Measurements from ENCODE around the gene PCDH7.

PCDH7 gene, protein sequence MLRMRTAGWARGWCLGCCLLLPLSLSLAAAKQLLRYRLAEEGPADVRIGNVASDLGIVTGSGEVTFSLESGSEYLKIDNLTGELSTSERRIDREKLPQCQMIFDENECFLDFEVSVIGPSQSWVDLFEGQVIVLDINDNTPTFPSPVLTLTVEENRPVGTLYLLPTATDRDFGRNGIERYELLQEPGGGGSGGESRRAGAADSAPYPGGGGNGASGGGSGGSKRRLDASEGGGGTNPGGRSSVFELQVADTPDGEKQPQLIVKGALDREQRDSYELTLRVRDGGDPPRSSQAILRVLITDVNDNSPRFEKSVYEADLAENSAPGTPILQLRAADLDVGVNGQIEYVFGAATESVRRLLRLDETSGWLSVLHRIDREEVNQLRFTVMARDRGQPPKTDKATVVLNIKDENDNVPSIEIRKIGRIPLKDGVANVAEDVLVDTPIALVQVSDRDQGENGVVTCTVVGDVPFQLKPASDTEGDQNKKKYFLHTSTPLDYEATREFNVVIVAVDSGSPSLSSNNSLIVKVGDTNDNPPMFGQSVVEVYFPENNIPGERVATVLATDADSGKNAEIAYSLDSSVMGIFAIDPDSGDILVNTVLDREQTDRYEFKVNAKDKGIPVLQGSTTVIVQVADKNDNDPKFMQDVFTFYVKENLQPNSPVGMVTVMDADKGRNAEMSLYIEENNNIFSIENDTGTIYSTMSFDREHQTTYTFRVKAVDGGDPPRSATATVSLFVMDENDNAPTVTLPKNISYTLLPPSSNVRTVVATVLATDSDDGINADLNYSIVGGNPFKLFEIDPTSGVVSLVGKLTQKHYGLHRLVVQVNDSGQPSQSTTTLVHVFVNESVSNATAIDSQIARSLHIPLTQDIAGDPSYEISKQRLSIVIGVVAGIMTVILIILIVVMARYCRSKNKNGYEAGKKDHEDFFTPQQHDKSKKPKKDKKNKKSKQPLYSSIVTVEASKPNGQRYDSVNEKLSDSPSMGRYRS (N-terminal part only)

DNA sequence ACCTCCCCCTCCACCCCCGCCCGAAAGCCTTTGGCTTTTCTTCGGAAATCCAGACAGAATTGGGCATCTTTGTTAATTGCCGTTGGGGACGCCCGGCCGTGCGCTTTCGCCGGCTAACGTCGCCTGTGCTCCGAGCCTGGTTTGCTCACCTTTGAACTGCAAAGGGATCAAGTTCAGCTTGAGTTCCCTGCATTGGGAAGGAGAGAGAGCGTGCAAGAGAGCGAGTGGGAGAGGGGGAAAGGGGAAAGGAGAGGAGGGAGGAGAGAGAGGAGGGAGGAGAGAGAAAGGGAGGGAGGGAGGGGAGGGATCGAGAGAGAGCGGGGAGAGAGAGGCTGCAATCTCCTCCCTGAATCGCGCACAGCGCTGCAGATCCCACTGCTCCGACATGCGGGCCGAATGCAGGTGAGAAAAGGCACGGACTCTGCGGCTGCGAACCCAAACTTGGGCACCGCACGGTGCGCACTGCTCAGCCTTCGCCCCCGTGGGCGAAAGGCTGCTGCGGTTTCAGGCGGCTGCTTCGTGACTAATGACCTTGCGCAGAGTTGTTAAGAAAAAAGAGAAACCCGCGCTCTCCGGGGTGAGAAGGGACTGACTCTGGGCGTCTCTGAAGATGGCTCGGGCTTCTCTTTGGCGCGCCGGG lies at the start of gene PCDH7:
PCDH7 (plus strand) TSS at position 349 of the 640 bp plus-strand sequence. CDS start 1,054 bp downstream, outside the sequence.
- peak; percentile 44 for DNase-seq

DNA sequence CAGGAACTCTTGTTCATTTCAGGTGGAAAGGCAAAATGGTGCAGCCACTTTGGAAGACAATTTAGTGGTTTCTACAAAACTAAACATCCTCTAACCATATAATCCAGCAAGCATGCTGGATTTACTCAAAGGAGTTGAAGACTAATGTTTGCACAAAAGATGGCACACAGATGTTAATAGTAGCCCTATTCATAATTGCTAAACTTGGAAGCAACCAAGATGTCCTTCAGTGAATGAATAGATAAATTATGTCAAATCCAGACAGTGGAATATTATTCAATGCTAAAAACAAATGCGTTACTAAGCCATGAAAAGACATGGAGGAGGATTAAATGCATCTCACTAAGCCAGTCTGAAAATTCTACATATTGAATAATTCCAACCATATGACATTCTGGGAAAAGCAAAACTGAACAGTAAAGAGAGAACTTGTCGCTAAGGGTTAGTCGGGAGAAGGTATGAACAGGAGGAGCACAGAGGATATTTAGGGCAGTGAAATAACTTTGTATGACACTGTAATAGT lies 48.2 kb upstream of the PCDH7 start:
- no peak for DNase-seq

DNA sequence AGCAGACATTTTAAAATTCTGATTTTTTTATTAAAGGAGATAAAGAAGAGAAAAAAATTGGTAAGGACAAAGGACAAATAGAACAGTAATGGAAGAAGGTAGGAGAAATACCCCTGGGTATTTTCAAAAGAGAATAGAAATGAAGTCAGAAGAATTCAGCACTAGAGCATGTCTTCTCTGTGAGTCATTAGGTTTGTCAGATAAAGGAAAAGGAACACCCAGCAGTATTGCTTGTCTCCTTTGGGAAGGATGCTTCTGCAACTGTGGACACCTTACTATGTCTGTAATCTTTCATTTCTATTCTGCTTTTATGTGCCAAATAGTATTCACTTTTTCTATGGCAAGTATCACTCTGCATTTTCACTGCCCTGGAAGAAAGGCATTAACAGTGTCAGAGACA lies 24.0 kb upstream of the PCDH7 start:
- DNase-seq = no peak

DNA sequence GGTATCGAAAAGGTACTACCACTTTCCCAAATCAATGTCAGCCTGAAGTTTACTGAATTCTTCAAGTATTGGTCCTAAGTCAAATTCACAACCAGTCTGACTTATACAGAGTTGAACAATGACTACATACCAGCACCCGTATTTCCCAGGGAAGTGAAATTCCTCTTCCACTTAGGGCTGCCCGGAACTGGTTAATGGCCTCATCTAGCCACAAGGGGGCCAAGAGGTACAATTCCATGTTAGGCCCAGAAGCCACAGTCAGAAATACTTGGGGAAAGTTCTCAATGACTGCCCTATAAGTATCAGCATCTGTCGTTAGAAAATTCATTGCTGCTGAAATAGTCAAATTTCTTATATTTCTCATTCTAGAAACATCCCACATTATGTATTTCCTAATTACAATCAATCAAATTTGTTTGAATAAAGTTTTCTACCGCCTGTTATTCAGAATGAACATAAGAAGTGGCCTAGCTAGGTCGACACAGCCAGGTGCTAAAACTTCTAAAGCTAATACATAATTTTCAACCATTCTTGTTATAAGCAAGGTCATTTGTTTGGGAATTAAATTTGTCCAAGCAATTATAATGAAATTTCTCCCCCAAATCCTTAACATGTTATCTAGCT lies 5.6 kb upstream of the PCDH7 start:
- peak; percentile 61 for DNase-seq

DNA sequence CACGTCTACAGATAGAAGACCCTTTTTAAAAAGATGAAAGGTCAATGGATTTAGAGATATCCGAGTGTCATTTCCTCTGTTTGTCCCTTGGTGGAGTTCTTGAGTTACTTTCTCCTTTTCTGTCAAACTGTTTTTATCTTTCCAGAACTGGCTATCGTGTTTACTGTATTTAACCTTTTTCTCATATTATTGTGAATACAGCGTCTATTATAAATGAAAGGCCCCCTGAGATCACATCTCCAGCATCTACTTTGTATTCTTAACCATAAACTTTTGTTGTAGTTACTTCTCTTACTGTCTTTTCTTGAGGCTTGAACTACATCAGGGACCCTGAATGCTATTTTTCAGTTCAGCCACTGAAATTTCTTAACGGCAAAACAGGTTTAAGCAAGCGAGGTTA lies 4.0 kb upstream of the PCDH7 start:
- peak; percentile 55 for DNase-seq

DNA sequence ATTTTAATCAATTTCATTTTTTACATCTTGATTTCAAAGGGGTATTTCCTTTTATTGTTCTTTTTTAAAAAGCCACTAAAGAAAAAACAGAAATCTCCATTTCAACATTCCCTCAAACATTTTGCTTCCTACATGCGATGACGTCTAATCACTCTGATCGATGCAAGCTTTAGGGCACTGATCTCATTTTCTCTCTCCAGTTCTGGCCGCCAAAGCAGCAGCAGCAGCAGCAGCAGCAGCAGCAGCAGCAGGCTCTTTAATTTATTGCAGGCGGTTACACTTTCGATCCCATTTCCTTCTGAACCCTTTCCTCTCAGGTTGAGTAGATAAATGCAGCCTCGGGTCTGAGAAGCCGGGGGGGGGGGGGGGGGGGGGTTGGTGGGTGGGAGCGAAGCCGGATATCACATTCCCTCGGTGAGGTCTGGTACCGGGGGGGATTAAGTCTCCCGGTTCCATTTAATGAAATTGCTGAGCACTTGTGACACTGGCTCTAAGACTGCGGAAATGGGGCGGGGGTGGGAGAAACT lies 3.4 kb upstream of the PCDH7 start:
- DNase-seq = peak; percentile 15

DNA sequence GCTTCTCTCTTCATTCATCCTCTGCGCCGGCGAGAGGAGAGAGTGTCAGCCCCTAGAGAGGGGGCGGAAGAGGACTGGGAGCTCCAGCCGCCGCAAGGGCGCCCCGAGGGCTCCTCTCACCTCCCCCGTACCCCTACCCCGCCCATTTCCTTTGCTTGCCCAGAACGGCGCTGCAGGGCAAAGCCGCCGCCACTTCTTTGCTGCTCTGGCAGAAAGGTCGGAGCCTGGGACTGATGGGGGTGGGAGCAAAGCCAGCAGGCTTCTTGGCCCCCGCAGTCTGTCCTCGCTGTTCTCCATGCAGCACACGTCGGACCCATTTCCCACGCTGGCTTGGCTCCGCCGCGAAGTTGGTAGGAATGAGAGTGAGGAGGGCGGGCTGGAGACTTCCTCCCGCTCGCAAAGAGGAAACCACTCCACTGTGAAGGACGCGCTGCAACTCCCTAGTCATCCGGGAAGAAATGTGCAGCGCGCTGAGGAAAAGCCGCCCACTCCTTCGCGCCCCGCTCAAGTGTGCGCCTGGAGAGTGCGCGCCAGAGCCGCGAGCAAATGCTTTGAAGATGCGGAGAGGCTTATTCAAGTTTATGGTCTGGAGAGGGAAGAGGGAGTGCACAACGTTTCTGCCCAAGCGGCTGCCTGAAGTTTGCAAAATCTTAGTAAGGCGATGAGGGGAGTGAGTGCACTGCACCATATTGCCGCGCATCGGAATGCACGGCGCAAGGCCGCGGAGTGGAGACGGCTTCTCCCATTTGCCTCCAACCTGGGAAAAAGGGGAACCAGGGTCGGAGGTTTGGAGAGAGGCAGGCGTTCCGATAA lies 2.8 kb upstream of the PCDH7 start:
- DNase-seq = peak; percentile 30

DNA sequence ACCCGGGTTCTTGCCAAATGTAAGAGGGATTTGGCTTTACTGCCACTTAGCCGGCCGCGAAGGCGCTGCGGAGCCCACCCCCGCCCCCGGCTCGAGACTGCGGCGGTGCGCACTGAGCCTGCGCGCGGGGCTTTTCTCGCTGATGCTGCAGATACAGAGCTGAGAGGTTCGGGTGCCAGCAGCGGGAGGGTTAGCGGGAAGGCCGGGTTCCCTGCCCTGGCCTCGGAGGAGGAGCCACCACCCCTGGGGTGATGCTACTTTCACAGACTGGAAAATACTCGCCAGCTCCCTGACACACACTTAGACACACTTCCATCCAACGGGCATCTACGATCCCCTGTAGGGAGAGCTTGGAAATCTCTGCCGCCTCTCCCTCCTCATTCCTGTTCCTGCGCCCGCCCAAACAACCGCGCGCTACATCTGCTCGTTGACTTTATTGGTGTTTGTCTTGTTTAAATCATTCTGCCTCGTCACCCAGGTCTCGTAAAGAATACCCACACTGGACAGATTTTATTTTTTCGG lies 2.1 kb upstream of the PCDH7 start:
- DNase-seq = no peak

DNA sequence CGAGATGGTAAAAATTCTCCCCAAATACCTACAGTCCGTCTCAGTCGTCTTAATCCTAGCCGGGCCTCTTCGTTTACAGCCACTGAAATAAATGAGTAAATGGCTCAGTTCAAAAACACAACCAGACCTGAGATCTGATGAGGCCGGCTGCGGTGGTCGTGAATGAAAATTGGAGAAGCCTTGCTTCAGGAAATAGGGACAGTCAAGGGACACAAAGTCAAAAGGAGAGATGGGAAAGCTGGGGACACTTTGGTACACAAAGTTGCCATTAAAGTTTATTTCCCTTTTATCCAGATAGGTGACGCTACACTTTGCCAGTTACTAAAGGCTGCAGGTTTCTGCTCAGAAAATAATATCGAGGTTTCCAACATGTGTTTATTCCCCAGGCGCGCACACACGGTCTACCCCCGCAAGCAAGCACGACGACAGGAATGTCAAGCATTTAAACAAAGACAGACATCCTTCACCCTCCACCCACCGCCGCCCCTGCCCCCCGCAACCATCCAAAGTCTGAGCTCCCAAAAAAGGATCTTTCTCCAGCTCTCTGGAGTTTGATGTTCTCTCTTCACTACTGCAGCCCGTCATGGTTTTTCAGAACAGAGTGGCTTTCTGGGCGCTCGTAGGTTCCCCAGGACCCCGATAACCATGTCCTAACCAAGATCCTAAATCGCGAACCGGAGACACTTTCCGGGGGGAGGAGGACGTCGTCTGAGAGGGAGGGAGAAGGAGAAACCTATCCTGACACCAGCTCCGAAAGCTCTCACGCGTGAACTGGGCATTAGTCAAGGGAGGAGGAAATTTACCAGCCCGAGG lies 1.3 kb upstream of the PCDH7 start:
- no peak for DNase-seq

DNA sequence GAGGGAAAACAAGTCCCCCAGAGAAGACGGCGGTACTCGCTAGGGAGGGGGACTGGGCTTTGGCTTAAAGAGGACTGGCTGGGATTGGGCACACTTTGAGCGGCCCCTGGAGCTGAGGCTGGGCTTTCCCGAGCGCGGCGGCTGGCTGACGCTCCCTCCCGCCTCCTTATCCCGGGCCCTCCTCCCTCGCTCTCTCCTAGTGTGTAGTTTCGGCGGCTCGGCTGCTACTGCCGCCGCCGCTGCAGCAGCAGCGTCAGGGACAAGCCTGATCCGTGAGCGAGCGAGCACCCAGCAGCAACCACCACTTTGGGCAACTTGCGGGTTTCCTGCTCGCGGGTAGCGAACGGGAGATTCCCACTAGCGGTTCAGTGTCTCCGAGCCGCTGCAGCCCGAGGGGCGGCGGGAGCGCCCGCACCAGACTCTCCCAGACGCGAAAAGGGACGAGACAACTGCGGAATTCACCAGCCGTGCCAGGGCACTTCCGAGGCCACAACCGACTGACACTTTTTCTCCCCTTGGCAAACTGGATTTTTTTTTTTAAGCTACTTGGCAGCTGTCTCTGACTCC lies 632 bp upstream of the PCDH7 start:
- DNase-seq = peak; percentile 21

DNA sequence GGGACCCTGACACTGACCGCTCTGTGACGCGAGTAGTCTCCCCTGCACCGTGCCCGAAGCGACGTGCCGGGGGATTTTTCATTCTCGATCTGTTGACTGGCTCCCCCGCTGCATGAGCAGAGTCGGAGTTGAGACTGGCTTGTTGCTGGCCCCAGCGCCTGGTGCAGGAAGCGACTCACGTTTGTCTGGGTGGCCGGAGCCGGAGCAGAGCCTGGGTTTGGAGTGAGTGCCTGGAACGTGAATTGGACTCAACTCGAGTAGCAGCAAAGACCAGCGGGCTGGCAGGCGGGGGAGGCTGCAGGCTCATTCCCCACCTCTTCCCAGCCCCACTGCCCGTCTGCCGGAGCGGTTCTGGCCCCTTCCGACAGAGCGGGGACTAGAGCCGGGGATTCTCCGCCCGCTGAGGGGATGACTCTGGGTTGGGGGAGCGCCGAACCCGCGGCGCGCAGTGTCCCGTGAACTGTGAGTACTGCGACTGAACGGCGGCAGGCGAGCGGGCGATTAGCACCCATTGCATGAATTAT lies 554 bp downstream of the PCDH7 start:
- DNase-seq = no peak

DNA sequence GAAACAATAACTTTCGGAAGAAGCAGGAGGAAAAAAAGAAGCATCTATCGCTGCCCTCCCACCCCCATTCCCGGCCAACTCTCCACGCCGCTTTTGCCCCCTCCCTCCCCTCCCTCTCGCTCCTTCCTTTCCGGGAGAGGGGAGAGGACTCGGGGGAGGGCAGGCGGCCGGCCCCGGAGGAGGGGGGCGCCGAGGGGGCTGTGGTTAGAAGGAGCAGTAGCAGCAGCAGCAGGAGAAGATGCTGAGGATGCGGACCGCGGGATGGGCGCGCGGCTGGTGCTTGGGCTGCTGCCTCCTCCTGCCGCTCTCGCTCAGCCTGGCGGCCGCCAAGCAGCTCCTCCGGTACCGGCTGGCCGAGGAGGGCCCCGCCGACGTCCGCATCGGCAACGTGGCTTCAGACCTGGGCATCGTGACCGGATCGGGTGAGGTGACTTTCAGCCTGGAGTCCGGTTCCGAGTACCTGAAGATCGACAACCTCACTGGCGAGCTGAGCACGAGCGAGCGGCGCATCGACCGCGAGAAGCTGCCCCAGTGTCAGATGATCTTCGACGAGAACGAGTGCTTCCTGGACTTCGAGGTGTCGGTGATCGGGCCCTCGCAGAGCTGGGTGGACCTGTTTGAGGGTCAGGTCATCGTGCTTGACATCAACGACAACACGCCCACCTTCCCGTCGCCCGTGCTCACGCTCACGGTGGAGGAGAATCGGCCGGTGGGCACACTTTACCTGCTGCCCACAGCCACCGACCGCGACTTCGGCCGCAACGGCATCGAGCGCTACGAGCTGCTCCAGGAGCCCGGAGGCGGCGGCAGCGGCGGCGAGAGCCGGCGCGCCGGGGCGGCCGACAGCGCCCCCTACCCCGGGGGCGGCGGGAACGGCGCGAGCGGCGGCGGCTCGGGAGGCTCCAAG lies 1.3 kb downstream of the PCDH7 start:
- peak; percentile 51 for DNase-seq

DNA sequence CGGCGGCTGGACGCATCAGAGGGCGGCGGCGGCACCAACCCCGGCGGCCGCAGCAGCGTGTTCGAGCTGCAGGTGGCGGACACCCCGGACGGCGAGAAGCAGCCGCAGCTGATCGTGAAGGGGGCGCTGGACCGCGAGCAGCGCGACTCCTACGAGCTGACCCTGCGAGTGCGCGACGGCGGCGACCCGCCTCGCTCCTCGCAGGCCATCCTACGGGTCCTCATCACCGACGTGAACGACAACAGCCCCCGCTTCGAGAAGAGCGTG lies 1.9 kb downstream of the PCDH7 start:
- DNase-seq = no peak

DNA sequence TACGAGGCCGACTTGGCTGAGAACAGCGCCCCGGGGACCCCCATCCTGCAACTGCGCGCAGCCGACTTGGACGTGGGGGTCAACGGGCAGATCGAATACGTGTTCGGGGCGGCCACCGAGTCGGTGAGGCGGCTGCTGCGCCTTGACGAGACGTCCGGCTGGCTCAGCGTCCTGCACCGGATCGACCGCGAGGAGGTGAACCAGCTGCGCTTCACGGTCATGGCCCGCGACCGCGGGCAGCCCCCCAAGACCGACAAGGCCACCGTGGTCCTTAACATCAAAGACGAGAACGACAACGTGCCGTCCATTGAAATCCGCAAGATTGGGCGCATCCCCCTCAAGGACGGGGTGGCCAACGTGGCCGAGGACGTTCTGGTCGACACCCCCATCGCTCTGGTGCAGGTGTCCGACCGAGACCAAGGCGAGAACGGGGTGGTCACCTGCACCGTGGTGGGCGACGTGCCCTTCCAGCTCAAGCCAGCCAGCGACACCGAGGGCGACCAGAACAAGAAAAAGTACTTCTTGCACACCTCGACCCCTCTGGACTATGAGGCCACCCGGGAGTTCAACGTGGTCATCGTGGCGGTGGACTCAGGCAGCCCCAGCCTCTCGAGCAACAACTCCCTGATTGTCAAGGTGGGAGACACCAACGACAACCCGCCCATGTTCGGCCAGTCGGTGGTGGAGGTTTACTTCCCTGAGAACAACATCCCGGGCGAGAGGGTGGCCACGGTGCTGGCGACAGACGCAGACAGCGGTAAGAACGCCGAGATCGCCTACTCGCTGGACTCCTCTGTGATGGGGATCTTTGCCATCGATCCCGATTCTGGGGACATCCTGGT lies 2.4 kb downstream of the PCDH7 start:
- no peak for DNase-seq

DNA sequence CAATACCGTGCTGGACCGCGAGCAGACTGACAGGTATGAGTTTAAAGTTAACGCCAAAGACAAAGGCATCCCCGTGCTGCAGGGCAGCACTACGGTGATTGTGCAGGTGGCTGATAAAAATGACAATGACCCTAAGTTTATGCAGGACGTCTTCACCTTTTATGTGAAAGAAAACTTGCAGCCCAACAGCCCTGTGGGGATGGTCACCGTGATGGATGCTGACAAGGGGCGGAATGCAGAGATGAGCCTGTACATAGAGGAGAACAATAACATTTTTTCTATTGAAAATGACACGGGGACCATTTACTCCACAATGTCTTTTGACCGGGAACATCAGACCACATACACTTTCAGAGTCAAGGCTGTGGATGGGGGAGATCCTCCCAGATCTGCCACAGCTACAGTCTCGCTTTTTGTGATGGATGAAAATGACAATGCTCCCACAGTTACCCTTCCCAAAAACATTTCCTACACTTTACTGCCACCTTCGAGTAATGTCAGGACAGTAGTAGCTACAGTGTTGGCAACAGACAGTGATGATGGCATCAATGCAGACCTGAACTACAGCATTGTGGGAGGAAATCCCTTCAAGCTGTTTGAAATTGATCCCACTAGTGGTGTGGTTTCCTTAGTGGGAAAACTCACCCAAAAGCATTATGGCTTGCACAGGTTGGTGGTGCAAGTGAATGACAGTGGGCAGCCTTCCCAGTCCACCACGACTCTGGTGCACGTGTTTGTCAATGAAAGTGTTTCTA lies 3.2 kb downstream of the PCDH7 start:
- no peak for DNase-seq

DNA sequence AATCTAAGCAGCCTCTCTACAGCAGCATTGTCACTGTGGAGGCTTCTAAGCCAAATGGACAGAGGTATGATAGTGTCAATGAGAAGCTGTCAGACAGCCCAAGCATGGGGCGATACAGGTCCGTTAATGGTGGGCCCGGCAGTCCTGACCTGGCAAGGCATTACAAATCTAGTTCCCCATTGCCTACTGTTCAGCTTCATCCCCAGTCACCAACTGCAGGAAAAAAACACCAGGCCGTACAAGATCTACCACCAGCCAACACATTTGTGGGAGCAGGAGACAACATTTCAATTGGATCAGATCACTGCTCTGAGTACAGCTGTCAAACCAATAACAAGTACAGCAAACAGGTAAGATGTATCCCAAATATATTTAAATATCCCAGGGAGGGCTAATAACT lies 4.1 kb downstream of the PCDH7 start:
- no peak for DNase-seq

DNA sequence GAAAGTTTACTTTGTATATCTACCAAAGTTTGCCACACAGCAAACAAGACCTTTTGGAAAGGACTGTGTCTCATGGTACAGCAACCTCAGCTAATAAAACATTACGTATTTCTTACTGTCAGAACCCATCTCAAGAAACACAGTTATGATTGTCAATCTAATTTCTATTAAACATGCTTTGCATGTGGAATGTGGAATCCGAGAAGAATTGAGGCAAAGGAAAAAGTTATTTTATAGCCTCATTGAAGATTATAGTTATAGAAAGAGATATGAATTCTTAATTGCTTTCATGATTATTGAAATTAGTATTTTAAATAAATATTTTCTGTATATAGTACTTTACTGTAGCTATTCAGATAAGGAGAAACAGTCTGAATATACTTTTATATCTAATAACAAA lies 5.4 kb downstream of the PCDH7 start:
- no peak for DNase-seq

All from hematopoietic multipotent progenitor cell treated with erythropoietin and hydrocortisone succinate and interleukin-3 and kit ligand, for 4 days (in vitro differentiated cells).